Measurements from ENCODE around the gene RIMBP2.

RIMBP2 gene

GRCh38 chr12:130706311-130706710 is 9.8 kb downstream of the RIMBP2 start:
- TF ChIP-seq, protein P1, sequence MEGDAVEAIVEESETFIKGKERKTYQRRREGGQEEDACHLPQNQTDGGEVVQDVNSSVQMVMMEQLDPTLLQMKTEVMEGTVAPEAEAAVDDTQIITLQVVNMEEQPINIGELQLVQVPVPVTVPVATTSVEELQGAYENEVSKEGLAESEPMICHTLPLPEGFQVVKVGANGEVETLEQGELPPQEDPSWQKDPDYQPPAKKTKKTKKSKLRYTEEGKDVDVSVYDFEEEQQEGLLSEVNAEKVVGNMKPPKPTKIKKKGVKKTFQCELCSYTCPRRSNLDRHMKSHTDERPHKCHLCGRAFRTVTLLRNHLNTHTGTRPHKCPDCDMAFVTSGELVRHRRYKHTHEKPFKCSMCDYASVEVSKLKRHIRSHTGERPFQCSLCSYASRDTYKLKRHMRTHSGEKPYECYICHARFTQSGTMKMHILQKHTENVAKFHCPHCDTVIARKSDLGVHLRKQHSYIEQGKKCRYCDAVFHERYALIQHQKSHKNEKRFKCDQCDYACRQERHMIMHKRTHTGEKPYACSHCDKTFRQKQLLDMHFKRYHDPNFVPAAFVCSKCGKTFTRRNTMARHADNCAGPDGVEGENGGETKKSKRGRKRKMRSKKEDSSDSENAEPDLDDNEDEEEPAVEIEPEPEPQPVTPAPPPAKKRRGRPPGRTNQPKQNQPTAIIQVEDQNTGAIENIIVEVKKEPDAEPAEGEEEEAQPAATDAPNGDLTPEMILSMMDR (IDR thresholded peaks at IDR 0.05; ENCODE audit: insufficient read depth, low read depth, low read length, missing control alignments): no peak
- no peak overlapping the region for H3K4me3 ChIP-seq (ENCODE audit: low read length)
- no peak for DNase-seq (ENCODE audit: low read depth)

GRCh38 chr12:130705178-130705822 is 10.8 kb downstream of the RIMBP2 start:
- DNase-seq (ENCODE audit: low read depth): no peak
- TF ChIP-seq, protein P1 (IDR thresholded peaks at IDR 0.05; ENCODE audit: insufficient read depth, low read depth, low read length, missing control alignments): no peak

GRCh38 chr12:130704606-130705005 is 11.5 kb downstream of the RIMBP2 start:
- no peak for DNase-seq (ENCODE audit: low read depth)
- no peak overlapping the region for H3K4me3 ChIP-seq (ENCODE audit: low read length)
- TF ChIP-seq, protein P1 (IDR thresholded peaks at IDR 0.05; ENCODE audit: insufficient read depth, low read depth, low read length, missing control alignments): no peak

More at GRCh38 chr12:130705178-130705822, 10.8 kb downstream of the RIMBP2 start:
- no peak overlapping the region for H3K4me3 ChIP-seq (ENCODE audit: low read length)

DNA sequence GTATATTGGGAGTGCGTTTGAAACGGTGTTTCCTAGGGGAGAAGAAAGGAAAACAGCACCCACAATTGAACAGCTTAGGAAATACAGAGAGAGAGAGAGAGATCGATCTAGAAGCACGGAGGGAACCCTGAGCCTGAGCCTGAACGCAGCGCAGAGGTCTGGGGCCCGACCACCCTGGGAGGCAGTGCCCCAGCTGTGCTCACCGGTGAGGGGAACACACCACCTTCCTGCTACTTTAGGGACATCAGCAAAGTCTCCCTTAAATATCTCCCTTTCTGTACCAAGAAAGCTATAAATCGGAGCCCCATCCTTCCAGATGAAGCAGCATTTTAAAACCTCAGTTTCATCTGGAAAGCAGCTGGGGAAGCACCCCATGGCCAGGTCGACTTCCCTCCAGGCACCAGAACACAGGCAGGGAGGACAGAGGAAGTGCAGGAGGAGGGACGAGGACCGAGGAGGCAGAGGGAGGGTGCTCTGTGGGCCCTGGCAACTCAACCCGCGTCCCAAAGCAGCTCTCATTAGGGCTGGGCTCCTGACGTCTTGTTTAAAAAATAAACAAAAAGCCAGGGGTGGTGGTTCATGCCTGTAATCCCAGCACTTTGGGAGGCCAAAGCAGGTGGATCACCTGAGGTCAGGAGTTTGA is 12.2 kb downstream of the RIMBP2 start:
- H3K4me3 ChIP-seq (ENCODE audit: low read length): no peak overlapping the region
- DNase-seq (ENCODE audit: low read depth): no peak
- TF ChIP-seq, protein P1 (IDR thresholded peaks at IDR 0.05; ENCODE audit: insufficient read depth, low read depth, low read length, missing control alignments): no peak

DNA sequence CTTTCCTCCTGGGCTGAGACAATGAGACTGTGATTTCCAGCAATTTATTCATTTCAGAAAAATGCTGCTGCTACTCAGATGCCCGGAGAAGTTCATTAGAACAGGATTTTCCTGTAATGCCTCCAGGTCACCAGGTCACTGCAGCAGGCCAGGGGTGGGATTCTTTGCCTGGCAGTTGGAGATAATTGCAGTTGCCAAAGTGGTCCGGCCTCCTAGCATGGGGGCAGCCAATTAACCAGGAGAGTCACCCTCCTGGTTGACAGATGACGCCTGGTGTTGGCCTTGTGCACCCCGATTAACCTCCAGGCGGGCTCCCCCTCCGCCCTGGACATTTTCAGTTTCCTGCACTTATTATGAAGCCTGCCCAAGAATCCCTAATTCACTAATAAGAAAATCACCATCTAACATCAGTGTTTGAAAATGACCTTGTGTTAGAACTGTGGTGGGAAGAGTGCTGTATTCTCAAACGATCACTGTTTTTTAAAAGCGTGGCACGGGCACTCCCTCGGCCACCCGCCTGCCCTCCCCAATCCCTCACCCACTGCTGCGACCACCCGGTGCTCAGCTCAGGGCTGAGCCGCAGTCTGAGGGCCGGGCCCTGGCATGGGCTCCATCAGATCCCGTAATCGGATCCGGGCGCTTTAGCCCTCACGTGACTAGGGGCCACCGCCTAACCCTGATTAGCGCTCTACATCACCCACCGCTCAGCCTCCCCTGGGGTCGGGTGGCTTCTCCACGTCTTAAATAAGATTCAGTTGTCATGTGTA is 12.9 kb downstream of the RIMBP2 start:
- TF ChIP-seq, protein P1 (IDR thresholded peaks at IDR 0.05; ENCODE audit: insufficient read depth, low read depth, low read length, missing control alignments): no peak
- no peak for DNase-seq (ENCODE audit: low read depth)
- no peak overlapping the region for H3K4me3 ChIP-seq (ENCODE audit: low read length)

DNA sequence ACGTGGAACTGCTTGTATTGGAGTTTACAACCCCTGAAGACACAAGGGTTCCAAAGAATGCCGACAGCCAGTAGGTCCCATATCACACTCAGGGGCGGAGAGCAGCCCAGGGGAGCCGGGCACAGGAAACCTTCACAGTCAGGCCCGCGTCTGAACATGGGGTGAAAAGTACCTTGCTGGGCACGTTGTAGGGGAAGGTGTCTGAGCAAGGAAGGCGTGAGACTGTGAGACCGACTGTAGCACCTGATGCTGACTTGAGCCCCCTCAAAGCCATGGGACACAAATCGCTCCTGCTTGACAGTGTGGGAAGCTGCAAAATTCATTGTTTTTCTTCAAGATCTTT is 14.7 kb downstream of the RIMBP2 start:
- TF ChIP-seq, protein P1 (IDR thresholded peaks at IDR 0.05; ENCODE audit: insufficient read depth, low read depth, low read length, missing control alignments): no peak
- no peak overlapping the region for H3K4me3 ChIP-seq (ENCODE audit: low read length)
- DNase-seq (ENCODE audit: low read depth): no peak

Data from epithelial cell of esophagus (primary cell).